GM21619 (cell line): ENCODE measurements around the gene TUT4.
"Not testable (repeated sequence)": the region's sequence is repeated elsewhere in the genome, so short reads cannot be mapped to it uniquely, and the experiment has no call there.

Experiments used
- ATAC-seq: cut with Tn5 transposase; IDR thresholded peaks from one replicate; pipeline ENCODE4 v1.9.1; 2021; ENCODE audit not compliant: unreplicated experiment

The TUT4 gene

GRCh38 chr1:52552505-52553361, at the start of gene TUT4:
Gene TUT4, minus strand, starts transcription at chr1:52553092. Its CDS starts 26,812 bp downstream, at chr1:52526280.
- peak; percentile 44 for ATAC-seq

- ATAC-seq = no peak
These were observed 49.3 kb upstream of the TUT4 start, which contains the start of gene GPX7 for GRCh38 chr1:52601991-52602855. Gene GPX7, plus strand, starts transcription at chr1:52602371. Its CDS starts 39 bp downstream, at chr1:52602410.

GRCh38 chr1:52601519-52601918, 48.6 kb upstream of the TUT4 start:
- no peak for ATAC-seq

GRCh38 chr1:52600533-52601179, 47.8 kb upstream of the TUT4 start:
- no peak for ATAC-seq

GRCh38 chr1:52599236-52599635, 46.3 kb upstream of the TUT4 start:
- no peak for ATAC-seq

GRCh38 chr1:52598729-52599128, 45.8 kb upstream of the TUT4 start:
- ATAC-seq = no peak

- ATAC-seq = no peak
These were observed 45.0 kb upstream of the TUT4 start for GRCh38 chr1:52597912-52598311.

GRCh38 chr1:52595061-52595460, 42.2 kb upstream of the TUT4 start:
- ATAC-seq = no peak

- no peak for ATAC-seq
These were observed 40.6 kb upstream of the TUT4 start for GRCh38 chr1:52593495-52593894.

GRCh38 chr1:52592637-52593323, 39.9 kb upstream of the TUT4 start:
- ATAC-seq = no peak

GRCh38 chr1:52590266-52590665, 37.4 kb upstream of the TUT4 start:
- no peak for ATAC-seq

- no peak for ATAC-seq
These were observed 35.6 kb upstream of the TUT4 start for GRCh38 chr1:52588535-52588934.

- no peak for ATAC-seq
These were observed 35.1 kb upstream of the TUT4 start for GRCh38 chr1:52588027-52588426.

- ATAC-seq = no peak
These were observed 32.6 kb upstream of the TUT4 start for GRCh38 chr1:52585474-52585873.

- no peak for ATAC-seq
These were observed 29.3 kb upstream of the TUT4 start for GRCh38 chr1:52582116-52582696.

GRCh38 chr1:52580283-52580682, 27.4 kb upstream of the TUT4 start:
- no peak for ATAC-seq

GRCh38 chr1:52579415-52579814, 26.5 kb upstream of the TUT4 start:
- no peak for ATAC-seq

GRCh38 chr1:52578066-52578465, 25.2 kb upstream of the TUT4 start:
- ATAC-seq = not testable (repeated sequence)

GRCh38 chr1:52576074-52576473, 23.2 kb upstream of the TUT4 start:
- no peak for ATAC-seq

- no peak for ATAC-seq
These were observed 21.7 kb upstream of the TUT4 start for GRCh38 chr1:52574594-52574993.
